Loucy (cell line): ENCODE results near the gene TRIM56.
A peak's percentile ranks its signal among the peaks of the same experiment; 100 is the strongest.

Experiments
- H2AFZ ChIP-seq: fragments of 200-600 bp; sonication (generic); 2 replicates; pipeline ENCODE4 v1.6.0; 2016; ENCODE audit warnings: antibody characterized with exemption, mild to moderate bottlenecking, low read length, moderate library complexity
- H3F3A ChIP-seq: fragments of 200-600 bp; 2 replicates; pipeline ENCODE4 v1.6.0; 2016; ENCODE audit warnings: antibody characterized with exemption, low read depth, mild to moderate bottlenecking
- H3K27me3 ChIP-seq: fragments of 200-600 bp; sonication (generic); 2 replicates; pipeline ENCODE4 v1.6.1; 2014; ENCODE audit warnings: low read length, mild to moderate bottlenecking; ENCODE audit not compliant: insufficient read depth, poor library complexity, severe bottlenecking
- H3K36me3 ChIP-seq: fragments of 200-600 bp; sonication (generic); 2 replicates; pipeline ENCODE4 v1.6.1; 2016; ENCODE audit warnings: low read length; ENCODE audit not compliant: insufficient read depth
- H3K4me1 ChIP-seq: fragments of 200-600 bp; sonication (generic); 2 replicates; pipeline ENCODE4 v1.5.1; 2014; ENCODE audit warnings: low read length, mild to moderate bottlenecking; ENCODE audit not compliant: insufficient read depth, poor library complexity, severe bottlenecking
- H3K4me2 ChIP-seq: fragments of 200-600 bp; sonication (generic); 2 replicates; pipeline ENCODE4 v1.6.0; 2014; ENCODE audit warnings: antibody characterized with exemption, low read length, low read depth, mild to moderate bottlenecking; ENCODE audit not compliant: poor library complexity, severe bottlenecking
- H3K4me3 ChIP-seq: fragments of 200-600 bp; sonication (generic); 2 replicates; pipeline ENCODE4 v1.5.1; 2014; ENCODE audit warnings: low read length, mild to moderate bottlenecking, mixed read lengths; ENCODE audit not compliant: poor library complexity, severe bottlenecking
- H3K79me2 ChIP-seq: fragments of 200-600 bp; sonication (generic); 2 replicates; pipeline ENCODE4 v1.6.1; 2014; ENCODE audit warnings: low read length; ENCODE audit not compliant: insufficient read depth
- H3K9ac ChIP-seq: fragments of 200-600 bp; sonication (generic); 2 replicates; pipeline ENCODE4 v1.6.0; 2014; ENCODE audit warnings: mild to moderate bottlenecking, low read depth, low read length, moderate library complexity; ENCODE audit not compliant: poor library complexity, severe bottlenecking
- H3K9me2 ChIP-seq: fragments of 200-600 bp; sonication (generic); replicated peaks from 2 replicates; pipeline ENCODE4 v1.6.1; 2016; ENCODE audit warnings: low read depth, low read length, mixed read lengths
- H3K9me3 ChIP-seq: fragments of 200-600 bp; sonication (generic); 2 replicates; pipeline ENCODE4 v1.6.1; 2014; ENCODE audit warnings: mild to moderate bottlenecking, antibody characterized with exemption, low read length, low read depth; ENCODE audit not compliant: insufficient read depth
- H4K20me1 ChIP-seq: fragments of 200-600 bp; sonication (generic); 2 replicates; pipeline ENCODE4 v1.6.0; 2014; ENCODE audit warnings: antibody characterized with exemption, low read length, mild to moderate bottlenecking; ENCODE audit not compliant: insufficient read depth, poor library complexity, severe bottlenecking
- CTCF ChIP-seq: fragments of 200-600 bp; sonication (generic); conservative IDR thresholded peaks from 2 replicates; pipeline ENCODE4 v1.5.1; 2014; ENCODE audit warnings: mild to moderate bottlenecking, antibody characterized with exemption, low read length
- EZH2phosphoT487 ChIP-seq: fragments of 200-600 bp; IDR thresholded peaks from 2 replicates; pipeline ENCODE4 v1.6.1; 2018; ENCODE audit warnings: antibody characterized with exemption, mild to moderate bottlenecking, moderate library complexity, borderline replicate concordance

The TRIM56 gene

GRCh38 chr7:101133621-101134398 is 48.5 kb downstream of the TRIM56 start:
- Histone ChIP-seq H3K36me3 (no peaks in the 10 kb centered on the region), H3F3A (no peaks in the 10 kb centered on the region; the same call in 1 of the 2 replicates), H3K9me2 (no peaks in the 10 kb centered on the region), H3K4me2 (no peak overlapping the region), H3K9me3 (no peaks in the 10 kb centered on the region), H2AFZ (no peak overlapping the region), H3K4me3 (no peak overlapping the region), H3K27me3 (no peaks in the 10 kb centered on the region), H3K4me1 (peaks cover 17% of the 10 kb centered on the region), H3K79me2 (no peaks in the 10 kb centered on the region), H3K9ac (no peak overlapping the region), H4K20me1 (no peaks in the 10 kb centered on the region)
- no peak for TF ChIP-seq CTCF

- Histone ChIP-seq H3K79me2 (no peaks in the 10 kb centered on the region), H2AFZ (no peak overlapping the region), H3K4me3 (no peak overlapping the region), H3K9ac (no peak overlapping the region), H3K4me1 (peaks cover 22% of the 10 kb centered on the region), H3K9me2 (no peaks in the 10 kb centered on the region), H3K36me3 (no peaks in the 10 kb centered on the region), H3K4me2 (no peak overlapping the region), H3K27me3 (no peaks in the 10 kb centered on the region), H3K9me3 (no peaks in the 10 kb centered on the region), H3F3A (no peaks in the 10 kb centered on the region; the same call in 1 of the 2 replicates), H4K20me1 (no peaks in the 10 kb centered on the region)
- TF ChIP-seq CTCF (no peak), EZH2phosphoT487 (no peak)
Measured at GRCh38 chr7:101134399-101134980, 49.2 kb downstream of the TRIM56 start.

GRCh38 chr7:101137651-101138212 is 52.5 kb downstream of the TRIM56 start:
- peak overlapping the region; percentile 74 for H3K4me3 ChIP-seq
- H3K79me2 ChIP-seq: no peaks in the 10 kb centered on the region
- peak overlapping the region; percentile 66 for H3K4me2 ChIP-seq
- no peaks in the 10 kb centered on the region for H3K27me3 ChIP-seq
- no peaks in the 10 kb centered on the region for H3K9me3 ChIP-seq
- H3K9me2 ChIP-seq: no peaks in the 10 kb centered on the region
- peaks cover 44% of the 10 kb centered on the region for H3K4me1 ChIP-seq
- H4K20me1 ChIP-seq: no peaks in the 10 kb centered on the region
- H2AFZ ChIP-seq: peak overlapping the region; percentile 94
- TF ChIP-seq CTCF (no peak), EZH2phosphoT487 (no peak)
- peak overlapping the region; percentile 64 for H3K9ac ChIP-seq
- H3K36me3 ChIP-seq: no peaks in the 10 kb centered on the region
- no peaks in the 10 kb centered on the region; the same call in 1 of the 2 replicates for H3F3A ChIP-seq
